HepG2 (cell line): Measurements from ENCODE around the gene CAMSAP2. TPM values are rescaled to one million over a fixed set of nuclear protein-coding genes. Genes with fewer than 3 reads are reported as not detected.

Experiments used
- ARID2 ChIP-seq: sonication (generic); formaldehyde crosslinking; IDR thresholded peaks from 2 replicates; pipeline ENCODE4 v1.8.1; 2022; ENCODE audit warnings: mild to moderate bottlenecking, missing genetic modification reagents, borderline replicate concordance
- BRCA1 ChIP-seq: sonication (generic); formaldehyde crosslinking; IDR thresholded peaks from 2 replicates; pipeline ENCODE4 v1.4.0; 2020; ENCODE audit warnings: missing genetic modification reagents
- CBX2 ChIP-seq, 2 experiments: fragments of 200-600 bp in 1 of 2; sonication (generic); formaldehyde crosslinking in 1 of 2; IDR thresholded peaks; 2 replicates each; pipeline versions ENCODE4 v1.7.0 to v1.8.1; 2018 to 2022; ENCODE audit warnings: low read depth in 2 of 2, low read length in 1 of 2, mild to moderate bottlenecking in 1 of 2, missing genetic modification reagents in 1 of 2
- ELF4 ChIP-seq: sonication (generic); formaldehyde crosslinking; IDR thresholded peaks from 2 replicates; pipeline ENCODE4 v1.5.0; 2020; ENCODE audit warnings: missing genetic modification reagents, mild to moderate bottlenecking, moderate library complexity, borderline replicate concordance
- GFI1 ChIP-seq: sonication (generic); formaldehyde crosslinking; IDR thresholded peaks from 2 replicates; pipeline ENCODE4 v1.5.0; 2020; ENCODE audit warnings: missing genetic modification reagents, mild to moderate bottlenecking, borderline replicate concordance
- HNF4G ChIP-seq, 2 experiments: sonication (generic) in 1 of 2; formaldehyde crosslinking in 1 of 2; IDR thresholded peaks; 2 replicates each; pipeline versions ENCODE4 v1.4.0 to v1.6.1; 2011 to 2020; ENCODE audit warnings: borderline replicate concordance in 2 of 2, low read depth in 2 of 2, mild to moderate bottlenecking in 2 of 2, low read length in 1 of 2, missing genetic modification reagents in 1 of 2, moderate library complexity in 1 of 2
- KLF12 ChIP-seq: sonication (generic); formaldehyde crosslinking; IDR thresholded peaks from 2 replicates; pipeline ENCODE4 v1.4.0; 2020; ENCODE audit warnings: missing genetic modification reagents, borderline replicate concordance
- NR2F6 ChIP-seq, 2 experiments: IDR thresholded peaks; 2 replicates each; pipeline ENCODE4 v1.6.1; 2016; ENCODE audit warnings: antibody characterized with exemption in 1 of 2, mild to moderate bottlenecking in 1 of 2
- PAWR ChIP-seq: sonication (generic); formaldehyde crosslinking; IDR thresholded peaks from 2 replicates; pipeline ENCODE4 v1.4.0; 2020; ENCODE audit warnings: missing genetic modification reagents, mild to moderate bottlenecking, borderline replicate concordance
- POLR2A ChIP-seq, 2 experiments: IDR thresholded peaks; 2 replicates each; pipeline ENCODE4 v1.6.1; 2011; ENCODE audit warnings: low read depth in 2 of 2, low read length in 2 of 2, mild to moderate bottlenecking in 1 of 2, moderate library complexity in 1 of 2; ENCODE audit not compliant: insufficient read depth in 1 of 2
- SMARCE1 ChIP-seq: fragments of 450-650 bp; IDR thresholded peaks from 2 replicates; pipeline ENCODE4 v1.6.1; 2017; ENCODE audit warnings: borderline replicate concordance
- TEAD3 ChIP-seq: optimal IDR thresholded peaks from 2 replicates; pipeline ENCODE3; 2016; ENCODE audit warnings: borderline replicate concordance
- ZFP36L1 ChIP-seq: sonication (generic); formaldehyde crosslinking; IDR thresholded peaks from 2 replicates; pipeline ENCODE4 v1.8.0; 2022; ENCODE audit warnings: mild to moderate bottlenecking, missing genetic modification reagents, moderate library complexity
- ZMYM2 ChIP-seq: sonication (generic); formaldehyde crosslinking; IDR thresholded peaks from 2 replicates; pipeline ENCODE4 v1.8.0; 2022; ENCODE audit warnings: mild to moderate bottlenecking, missing genetic modification reagents
- ZNF33A ChIP-seq: sonication (generic); formaldehyde crosslinking; IDR thresholded peaks from 2 replicates; pipeline ENCODE4 v1.5.1; 2020; ENCODE audit warnings: missing genetic modification reagents, mild to moderate bottlenecking, moderate library complexity, borderline replicate concordance
- ZNF367 ChIP-seq: sonication (generic); formaldehyde crosslinking; IDR thresholded peaks from 2 replicates; pipeline ENCODE4 v1.4.0; 2020; ENCODE audit warnings: missing genetic modification reagents, borderline replicate concordance
- ZNF557 ChIP-seq: sonication (generic); formaldehyde crosslinking; IDR thresholded peaks from 2 replicates; pipeline ENCODE4 v1.4.0; 2020; ENCODE audit warnings: missing genetic modification reagents
- ZNF678 ChIP-seq: sonication (generic); formaldehyde crosslinking; IDR thresholded peaks from 2 replicates; pipeline ENCODE4 v1.4.0; 2020; ENCODE audit warnings: mild to moderate bottlenecking, missing genetic modification reagents
- ZSCAN30 ChIP-seq: sonication (generic); formaldehyde crosslinking; IDR thresholded peaks from 2 replicates; pipeline ENCODE4 v1.5.0; 2020; ENCODE audit warnings: mild to moderate bottlenecking, missing genetic modification reagents
- polyA plus RNA-seq, 8 experiments: library from polyadenylated mRNA; depleted of rRNA in 3 of 8; stranded (reverse) in 7 of 8; unstranded in 1 of 8; fragments of >200 nt; fragmentation: Illumina TruSeq in 4 of 8; extraction: Trizol in 4 of 8; gene quantifications; 2 replicates each; pipeline versions ENCODE4 v1.2.1 to v1.2.3, GENCODE V29; 2011 to 2016; ENCODE audit warnings: low read depth in 4 of 8, missing spikeins in 1 of 8, mixed read lengths in 1 of 8; ENCODE audit not compliant: insufficient read depth in 1 of 8
- total RNA-seq, 5 experiments: library from RNA; depleted of rRNA; stranded (reverse); fragments of >200 nt; fragmentation: Illumina TruSeq; extraction: Trizol; gene quantifications; 2 replicates each; pipeline ENCODE4 v1.2.3, GENCODE V29; 2016; ENCODE audit warnings: low read depth in 1 of 5
- TF ChIP-seq, protein P1 (sequence below): sonication (generic); formaldehyde crosslinking; IDR thresholded peaks from 2 replicates; pipeline ENCODE4 v1.4.0; 2020; ENCODE audit warnings: missing genetic modification reagents
- TF ChIP-seq, protein P2 (sequence below): sonication (generic); formaldehyde crosslinking; IDR thresholded peaks from 2 replicates; pipeline ENCODE4 v1.5.1; 2020; ENCODE audit warnings: mild to moderate bottlenecking, missing genetic modification reagents
- TF ChIP-seq, protein P3 (sequence below): sonication (generic); formaldehyde crosslinking; IDR thresholded peaks from 2 replicates; pipeline ENCODE4 v1.4.0; 2020; ENCODE audit warnings: missing genetic modification reagents
- TF ChIP-seq, protein P4 (sequence below): sonication (generic); formaldehyde crosslinking; IDR thresholded peaks from 2 replicates; pipeline ENCODE4 v1.4.0; 2020; ENCODE audit warnings: missing genetic modification reagents, mild to moderate bottlenecking, borderline replicate concordance

The CAMSAP2 gene
- total and polyA plus RNA-seq, 2 of the 13 experiments (the other 11 are each of a cell fraction or from before 2014, with no cell fraction given), result 3.4 to 8.2 TPM

DNA sequence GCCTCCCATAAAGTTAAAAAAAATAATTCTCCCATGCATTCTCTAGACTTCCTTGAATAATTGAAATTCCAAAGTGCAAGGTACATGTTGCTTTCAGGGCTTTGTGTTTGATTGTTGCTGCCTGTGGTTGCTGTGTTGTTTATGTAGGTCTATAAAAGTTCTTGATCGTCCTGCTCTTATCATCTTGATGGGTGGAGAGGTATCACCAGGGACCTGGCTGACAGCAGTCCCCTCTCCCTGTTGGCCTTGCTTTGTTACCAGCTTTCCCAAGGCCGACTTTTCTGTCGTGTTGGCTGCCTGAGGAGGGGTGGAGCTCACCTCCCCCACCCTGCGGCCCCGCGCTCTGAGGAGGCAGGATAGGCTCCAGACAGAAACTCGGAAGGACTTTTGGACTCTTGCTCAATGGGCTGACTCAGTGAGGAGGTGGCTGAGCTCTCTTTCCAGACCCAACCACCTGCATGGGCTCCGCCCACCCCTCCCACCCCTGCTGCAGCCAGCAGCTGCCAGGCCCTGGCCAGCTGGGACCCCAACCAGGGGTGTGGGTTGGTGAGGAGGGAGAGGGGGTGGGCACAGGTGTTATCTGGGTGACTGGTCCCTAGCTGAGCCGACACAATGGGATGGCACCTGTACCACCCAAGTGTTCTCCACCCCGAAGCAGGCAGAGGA lies 158.0 kb downstream of the CAMSAP2 start (continued):
- TF ChIP-seq TEAD3 (CRISPR knock-in tag) (peak; percentile 78), ZSCAN30 (CRISPR knock-in tag) (no peak; the same call in 1 of the 2 replicates), ELF4 (CRISPR knock-in tag) (no peak), ZNF367 (no peak), POLR2A (IDR thresholded peaks at IDR 0.05; ENCODE audit: insufficient read depth in 1 of 2, low read depth in 2 of 2, low read length in 2 of 2) (peak in 1 of 2 experiments; percentile 62; a peak in 2 of 4 replicates), ZNF678 (CRISPR knock-in tag) (no peak), ZMYM2 (CRISPR knock-in tag) (no peak), ZFP36L1 (no peak), ARID2 (CRISPR knock-in tag) (0 out of 2 replicates have a peak, but pooled peaks have one; percentile 30), BRCA1 (CRISPR knock-in tag) (no peak), CBX2 (IDR thresholded peaks at IDR 0.05; ENCODE audit: low read depth, low read length) (no peak), CBX2 (CRISPR knock-in tag; IDR thresholded peaks at IDR 0.05; ENCODE audit: low read depth) (no peak), ZNF557 (no peak), GFI1 (CRISPR knock-in tag) (peak; percentile 75), PAWR (CRISPR knock-in tag) (no peak), KLF12 (CRISPR knock-in tag) (peak; percentile 81; the same call in 1 of the 2 replicates), NR2F6 (IDR thresholded peaks at IDR 0.05) (peak; percentile 57), NR2F6 (CRISPR knock-in tag; IDR thresholded peaks at IDR 0.05) (peak; percentile 76), HNF4G (IDR thresholded peaks at IDR 0.05; ENCODE audit: borderline replicate concordance, low read depth, low read length) (peak; percentile 93; the same call in 1 of the 2 replicates), HNF4G (CRISPR knock-in tag; IDR thresholded peaks at IDR 0.05; ENCODE audit: borderline replicate concordance, low read depth) (peak; percentile 95), ZNF33A (CRISPR knock-in tag) (no peak), SMARCE1 (no peak)
- TF ChIP-seq, protein P1, sequence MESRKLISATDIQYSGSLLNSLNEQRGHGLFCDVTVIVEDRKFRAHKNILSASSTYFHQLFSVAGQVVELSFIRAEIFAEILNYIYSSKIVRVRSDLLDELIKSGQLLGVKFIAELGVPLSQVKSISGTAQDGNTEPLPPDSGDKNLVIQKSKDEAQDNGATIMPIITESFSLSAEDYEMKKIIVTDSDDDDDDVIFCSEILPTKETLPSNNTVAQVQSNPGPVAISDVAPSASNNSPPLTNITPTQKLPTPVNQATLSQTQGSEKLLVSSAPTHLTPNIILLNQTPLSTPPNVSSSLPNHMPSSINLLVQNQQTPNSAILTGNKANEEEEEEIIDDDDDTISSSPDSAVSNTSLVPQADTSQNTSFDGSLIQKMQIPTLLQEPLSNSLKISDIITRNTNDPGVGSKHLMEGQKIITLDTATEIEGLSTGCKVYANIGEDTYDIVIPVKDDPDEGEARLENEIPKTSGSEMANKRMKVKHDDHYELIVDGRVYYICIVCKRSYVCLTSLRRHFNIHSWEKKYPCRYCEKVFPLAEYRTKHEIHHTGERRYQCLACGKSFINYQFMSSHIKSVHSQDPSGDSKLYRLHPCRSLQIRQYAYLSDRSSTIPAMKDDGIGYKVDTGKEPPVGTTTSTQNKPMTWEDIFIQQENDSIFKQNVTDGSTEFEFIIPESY (CRISPR knock-in tag), result peak; percentile 51; the same call in 1 of the 2 replicates
- TF ChIP-seq, protein P2, sequence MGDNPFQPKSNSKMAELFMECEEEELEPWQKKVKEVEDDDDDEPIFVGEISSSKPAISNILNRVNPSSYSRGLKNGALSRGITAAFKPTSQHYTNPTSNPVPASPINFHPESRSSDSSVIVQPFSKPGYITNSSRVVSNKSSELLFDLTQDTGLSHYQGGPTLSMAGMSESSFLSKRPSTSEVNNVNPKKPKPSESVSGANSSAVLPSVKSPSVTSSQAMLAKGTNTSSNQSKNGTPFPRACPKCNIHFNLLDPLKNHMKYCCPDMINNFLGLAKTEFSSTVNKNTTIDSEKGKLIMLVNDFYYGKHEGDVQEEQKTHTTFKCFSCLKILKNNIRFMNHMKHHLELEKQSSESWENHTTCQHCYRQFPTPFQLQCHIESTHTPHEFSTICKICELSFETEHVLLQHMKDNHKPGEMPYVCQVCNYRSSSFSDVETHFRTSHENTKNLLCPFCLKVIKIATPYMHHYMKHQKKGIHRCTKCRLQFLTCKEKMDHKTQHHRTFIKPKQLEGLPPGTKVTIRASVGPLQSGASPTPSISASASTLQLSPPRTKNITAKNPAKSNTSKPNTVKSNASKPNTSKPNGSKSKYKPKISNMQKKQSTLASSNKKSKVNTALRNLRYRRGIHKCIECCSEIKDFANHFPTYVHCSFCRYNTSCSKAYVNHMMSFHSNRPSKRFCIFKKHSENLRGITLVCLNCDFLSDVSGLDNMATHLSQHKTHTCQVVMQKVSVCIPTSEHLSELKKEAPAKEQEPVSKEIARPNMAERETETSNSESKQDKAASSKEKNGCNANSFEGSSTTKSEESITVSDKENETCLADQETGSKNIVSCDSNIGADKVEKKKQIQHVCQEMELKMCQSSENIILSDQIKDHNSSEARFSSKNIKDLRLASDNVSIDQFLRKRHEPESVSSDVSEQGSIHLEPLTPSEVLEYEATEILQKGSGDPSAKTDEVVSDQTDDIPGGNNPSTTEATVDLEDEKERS, result no peak
- TF ChIP-seq, protein P3, sequence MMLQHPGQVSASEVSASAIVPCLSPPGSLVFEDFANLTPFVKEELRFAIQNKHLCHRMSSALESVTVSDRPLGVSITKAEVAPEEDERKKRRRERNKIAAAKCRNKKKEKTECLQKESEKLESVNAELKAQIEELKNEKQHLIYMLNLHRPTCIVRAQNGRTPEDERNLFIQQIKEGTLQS (CRISPR knock-in tag), result peak; percentile 96
- TF ChIP-seq, protein P4, sequence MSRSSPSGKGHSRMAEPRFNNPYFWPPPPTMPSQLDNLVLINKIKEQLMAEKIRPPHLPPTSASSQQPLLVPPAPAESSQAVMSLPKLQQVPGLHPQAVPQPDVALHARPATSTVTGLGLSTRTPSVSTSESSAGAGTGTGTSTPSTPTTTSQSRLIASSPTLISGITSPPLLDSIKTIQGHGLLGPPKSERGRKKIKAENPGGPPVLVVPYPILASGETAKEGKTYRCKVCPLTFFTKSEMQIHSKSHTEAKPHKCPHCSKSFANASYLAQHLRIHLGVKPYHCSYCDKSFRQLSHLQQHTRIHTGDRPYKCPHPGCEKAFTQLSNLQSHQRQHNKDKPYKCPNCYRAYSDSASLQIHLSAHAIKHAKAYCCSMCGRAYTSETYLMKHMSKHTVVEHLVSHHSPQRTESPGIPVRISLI (CRISPR knock-in tag), result peak; percentile 41; the same call in 1 of the 2 replicates
